ENCODE data around the gene FBXO24. TPM values are rescaled to one million over a fixed set of nuclear protein-coding genes. Genes with fewer than 3 reads are reported as not detected.

FBXO24 gene
- total and polyA plus RNA-seq, 10 of the 15 experiments (the other 5 are each of a cell fraction or from before 2014, with no cell fraction given) = 0.11 to 0.96 (median 0.27) TPM; not detected in 4

DNA sequence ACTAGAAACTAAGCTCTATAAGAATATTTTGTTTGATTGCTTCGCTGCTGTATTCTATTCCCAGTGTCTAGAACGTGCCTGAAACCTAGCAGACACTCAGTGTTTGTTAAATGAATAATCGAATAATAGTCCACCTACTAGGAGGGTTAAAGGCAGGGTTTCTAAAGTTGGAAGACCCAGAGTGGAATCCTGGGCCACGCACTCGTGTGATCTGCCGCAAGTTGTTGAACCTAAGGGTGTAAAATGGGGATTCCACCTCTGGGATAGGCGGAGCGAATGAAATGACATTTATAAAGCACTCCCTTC is 47.8 kb upstream of the FBXO24 start:
- 14% methylated on average over 8 of the region's 8 CpGs for WGBS (ENCODE audit: insufficient coverage, insufficient replicate concordance, low lambda C conversion rate, missing lambda C conversion rate)
- Histone ChIP-seq H3K4me2 (ENCODE audit: control insufficient read depth, insufficient read depth) (peak overlapping the region; percentile 83), H2AFZ (ENCODE audit: control insufficient read depth, low read depth, low read length) (peak overlapping the region; percentile 86), H3K36me3 (ENCODE audit: control insufficient read depth in 2 of 2, insufficient read depth in 2 of 2, low read length in 1 of 2) (no peaks in the 10 kb centered on the region), H3K4me3 (peak overlapping the region; percentile 68; the same call in 1 of the 2 replicates), H3K9ac (ENCODE audit: control insufficient read depth, insufficient read depth, low read length) (peak overlapping the region; percentile 51; the same call in 1 of the 2 replicates), H3K9me3 (replicated peaks; ENCODE audit: control insufficient read depth, insufficient read depth, low read length) (no peaks in the 10 kb centered on the region), H3K79me2 (ENCODE audit: control insufficient read depth, insufficient read depth, low read length) (peaks cover 39% of the 10 kb centered on the region), H4K20me1 (ENCODE audit: control insufficient read depth, insufficient read depth) (no peaks in the 10 kb centered on the region), H3K27ac (ENCODE audit: control insufficient read depth, insufficient read depth) (peak overlapping the region; percentile 41; the same call in 1 of the 2 replicates), H3K4me1 (ENCODE audit: control insufficient read depth, insufficient read depth, low read length) (peaks cover 15% of the 10 kb centered on the region), H3K27me3 (replicated peaks in 1 of 2; ENCODE audit: control insufficient read depth in 2 of 2, insufficient read depth in 2 of 2, low read length in 1 of 2) (no peaks in the 10 kb centered on the region)
- no peak for DNase-seq (ENCODE audit: low read depth, low spot score)
- ChIA-PET RAD21 (ENCODE audit: unreplicated experiment) (interaction anchor here (0.8 to 2.3 kb wide), 7 partner anchors 11 to 437 kb away, joined by 3 to 7 read pairs (median 5); partner anchors contain the start of genes AP4M1, MCM7 and TSC22D4), POLR2A (interaction anchor here (1.0 to 5.7 kb wide), 4 partner anchors 10 to 47 kb away, joined by 5 to 32 read pairs (median 16); partner anchors contain the start of genes FBXO24 and LRCH4), CTCF (interaction anchor here (0.5 to 1.9 kb wide), 9 partner anchors 11 to 167 kb away, joined by 3 to 13 read pairs (median 4); partner anchors contain the start of gene POP7), SMC1A (ENCODE audit: uncharacterized antibody, unreplicated experiment) (interaction anchor here (1.3 to 2.9 kb wide), 5 partner anchors 10 to 48 kb away, joined by 3 to 15 read pairs (median 5); partner anchors contain the start of genes FBXO24 and LRCH4)
- TSS peak; percentile 92 for BruUV-seq (replicated peaks)
- FAIRE-seq = no peak
- TF ChIP-seq, protein P1, sequence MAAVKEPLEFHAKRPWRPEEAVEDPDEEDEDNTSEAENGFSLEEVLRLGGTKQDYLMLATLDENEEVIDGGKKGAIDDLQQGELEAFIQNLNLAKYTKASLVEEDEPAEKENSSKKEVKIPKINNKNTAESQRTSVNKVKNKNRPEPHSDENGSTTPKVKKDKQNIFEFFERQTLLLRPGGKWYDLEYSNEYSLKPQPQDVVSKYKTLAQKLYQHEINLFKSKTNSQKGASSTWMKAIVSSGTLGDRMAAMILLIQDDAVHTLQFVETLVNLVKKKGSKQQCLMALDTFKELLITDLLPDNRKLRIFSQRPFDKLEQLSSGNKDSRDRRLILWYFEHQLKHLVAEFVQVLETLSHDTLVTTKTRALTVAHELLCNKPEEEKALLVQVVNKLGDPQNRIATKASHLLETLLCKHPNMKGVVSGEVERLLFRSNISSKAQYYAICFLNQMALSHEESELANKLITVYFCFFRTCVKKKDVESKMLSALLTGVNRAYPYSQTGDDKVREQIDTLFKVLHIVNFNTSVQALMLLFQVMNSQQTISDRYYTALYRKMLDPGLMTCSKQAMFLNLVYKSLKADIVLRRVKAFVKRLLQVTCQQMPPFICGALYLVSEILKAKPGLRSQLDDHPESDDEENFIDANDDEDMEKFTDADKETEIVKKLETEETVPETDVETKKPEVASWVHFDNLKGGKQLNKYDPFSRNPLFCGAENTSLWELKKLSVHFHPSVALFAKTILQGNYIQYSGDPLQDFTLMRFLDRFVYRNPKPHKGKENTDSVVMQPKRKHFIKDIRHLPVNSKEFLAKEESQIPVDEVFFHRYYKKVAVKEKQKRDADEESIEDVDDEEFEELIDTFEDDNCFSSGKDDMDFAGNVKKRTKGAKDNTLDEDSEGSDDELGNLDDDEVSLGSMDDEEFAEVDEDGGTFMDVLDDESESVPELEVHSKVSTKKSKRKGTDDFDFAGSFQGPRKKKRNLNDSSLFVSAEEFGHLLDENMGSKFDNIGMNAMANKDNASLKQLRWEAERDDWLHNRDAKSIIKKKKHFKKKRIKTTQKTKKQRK (IDR thresholded peaks at IDR 0.05; ENCODE audit: low read depth, low read length) = no peak
- TF ChIP-seq BACH1 (IDR thresholded peaks at IDR 0.05; ENCODE audit: borderline replicate concordance) (no peak), HDGF (IDR thresholded peaks at IDR 0.05) (no peak), MEF2B (IDR thresholded peaks at IDR 0.05; ENCODE audit: partially characterized antibody, poor library complexity, severe bottlenecking) (no peak), POLR2AphosphoS5 (IDR thresholded peaks at IDR 0.05; ENCODE audit: low read length) (no peak), TARDBP (IDR thresholded peaks at IDR 0.05; ENCODE audit: borderline replicate concordance) (no peak), SMAD5 (IDR thresholded peaks at IDR 0.05; ENCODE audit: low read depth) (no peak), ATF7 (IDR thresholded peaks at IDR 0.05; ENCODE audit: low read depth) (no peak), ZNF622 (IDR thresholded peaks at IDR 0.05) (no peak), EP300 (IDR thresholded peaks at IDR 0.05; ENCODE audit: borderline replicate concordance in 1 of 2, control insufficient read depth in 1 of 2, low read depth in 2 of 2, low read length in 2 of 2) (no peak), CBX5 (IDR thresholded peaks at IDR 0.05; ENCODE audit: low read depth) (no peak), GABPA (IDR thresholded peaks at IDR 0.05; ENCODE audit: low read depth) (no peak), NFXL1 (IDR thresholded peaks at IDR 0.05; ENCODE audit: borderline replicate concordance) (no peak), PAX5 (IDR thresholded peaks at IDR 0.05; ENCODE audit: borderline replicate concordance, low read depth, low read length) (no peak), ZNF274 (IDR thresholded peaks at IDR 0.05; ENCODE audit: insufficient read depth, insufficient read length) (no peak), RFX5 (IDR thresholded peaks at IDR 0.05; ENCODE audit: low read depth, low read length) (no peak), KAT2A (conservative IDR thresholded peaks at IDR 0.05; ENCODE audit: control insufficient read depth, low read depth, low read length) (no peak), FOXM1 (IDR thresholded peaks at IDR 0.05; ENCODE audit: low read depth, low read length) (no peak), SMARCA5 (IDR thresholded peaks at IDR 0.05) (no peak)
- TF ChIP-seq, protein P2, sequence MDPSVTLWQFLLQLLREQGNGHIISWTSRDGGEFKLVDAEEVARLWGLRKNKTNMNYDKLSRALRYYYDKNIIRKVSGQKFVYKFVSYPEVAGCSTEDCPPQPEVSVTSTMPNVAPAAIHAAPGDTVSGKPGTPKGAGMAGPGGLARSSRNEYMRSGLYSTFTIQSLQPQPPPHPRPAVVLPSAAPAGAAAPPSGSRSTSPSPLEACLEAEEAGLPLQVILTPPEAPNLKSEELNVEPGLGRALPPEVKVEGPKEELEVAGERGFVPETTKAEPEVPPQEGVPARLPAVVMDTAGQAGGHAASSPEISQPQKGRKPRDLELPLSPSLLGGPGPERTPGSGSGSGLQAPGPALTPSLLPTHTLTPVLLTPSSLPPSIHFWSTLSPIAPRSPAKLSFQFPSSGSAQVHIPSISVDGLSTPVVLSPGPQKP (IDR thresholded peaks at IDR 0.05; ENCODE audit: low read depth, low read length) = no peak
- in situ Hi-C loops (cut with MboI) (no loop called here), intact Hi-C loops (cut with micrococcal nuclease; ENCODE audit: unreplicated experiment) (no loop called here)
- ATAC-seq = no peak

All from GM12878 (cell line).